B cell (primary cell): ENCODE data around the gene KCNC3. TPM values are rescaled to one million over a fixed set of nuclear protein-coding genes. Genes with fewer than 3 reads are reported as not detected.

Experiments
- ATAC-seq: fragments of 200-7000 bp; cut with Tn5 transposase; one replicate; pipeline ENCODE4 v1.10.0; 2021; ENCODE audit warnings: low read depth, mild to moderate bottlenecking, moderate number of reproducible peaks, moderate library complexity
- CTCF ChIA-PET: fragments of 350-600 bp; sonication (Branson Sonifier 250); formaldehyde crosslinking; loops from one replicate; lab custom pipeline; 2021; ENCODE audit warnings: antibody characterized with exemption, inconsistent platforms; lab: Charles Lee
- POLR2A ChIA-PET: fragments of 350-600 bp; sonication (Branson Sonifier 250); formaldehyde crosslinking; loops from one replicate; lab custom pipeline; 2021; ENCODE audit warnings: antibody characterized with exemption; lab: Charles Lee
- DNase-seq: peaks from one replicate; pipeline ENCODE4 v3.0.0; 2013
- H2AFZ ChIP-seq: 2 replicates; pipeline ENCODE4 v1.6.1; 2012; ENCODE audit warnings: mild to moderate bottlenecking, low read depth, low read length; ENCODE audit not compliant: insufficient read depth, poor library complexity, severe bottlenecking
- H3K27ac ChIP-seq, 2 donors: 1 replicate in 1 of 2; 2 replicates in 1 of 2; pipeline ENCODE4 v1.5.1; 2012 to 2013; ENCODE audit warnings: low read length in 2 of 2, mild to moderate bottlenecking in 2 of 2, moderate library complexity in 1 of 2
- H3K27me3 ChIP-seq, 4 experiments: fragments of 200-600 bp in 1 of 4; sonication (generic) in 1 of 4; replicated peaks in 1 of 4; 1 replicate in 2 of 4; 2 replicates in 2 of 4; pipeline versions ENCODE4 v1.6.1 to v1.7.0; 2013 to 2016; ENCODE audit warnings: low read length in 3 of 4, mild to moderate bottlenecking in 2 of 4, mixed read lengths in 1 of 4, moderate library complexity in 1 of 4; ENCODE audit not compliant: insufficient read depth in 4 of 4, control insufficient read depth in 3 of 4; ENCODE audit errors: control extremely low read depth in 1 of 4
- H3K36me3 ChIP-seq, 2 experiments: replicated peaks in 1 of 2; 1 replicate in 1 of 2; 2 replicates in 1 of 2; pipeline versions ENCODE4 v1.6.1 to v1.7.1; 2013; ENCODE audit warnings: low read length in 1 of 2; ENCODE audit not compliant: insufficient read depth in 2 of 2, control insufficient read depth in 1 of 2; ENCODE audit errors: control extremely low read depth in 1 of 2, extremely low read depth in 1 of 2
- H3K4me1 ChIP-seq, 2 donors: fragments of 200-600 bp in 1 of 2; sonication (generic) in 1 of 2; 1 replicate in 1 of 2; 2 replicates in 1 of 2; pipeline versions ENCODE4 v1.5.1 to v1.6.1; 2013 to 2017; ENCODE audit warnings: low read length in 2 of 2; ENCODE audit not compliant: control insufficient read depth in 2 of 2, insufficient read depth in 2 of 2
- H3K4me2 ChIP-seq: replicated peaks from 2 replicates; pipeline ENCODE3; 2012; ENCODE audit warnings: mild to moderate bottlenecking, low read depth, low read length; ENCODE audit not compliant: poor library complexity, severe bottlenecking
- H3K4me3 ChIP-seq, 5 experiments: fragments of 200-600 bp in 1 of 5; sonication (generic) in 1 of 5; 1 replicate in 3 of 5; 2 replicates in 2 of 5; pipeline versions ENCODE4 v1.5.1 to v1.7.0; 2011 to 2016; ENCODE audit warnings: low read length in 4 of 5, mild to moderate bottlenecking in 4 of 5, low read depth in 2 of 5, control low read depth in 1 of 5, moderate library complexity in 1 of 5; ENCODE audit not compliant: insufficient read depth in 1 of 5; ENCODE audit errors: control extremely low read depth in 1 of 5, extremely low read depth in 1 of 5
- H3K79me2 ChIP-seq: fragments of 200-600 bp; sonication (generic); one replicate; pipeline ENCODE4 v1.6.0; 2016; ENCODE audit warnings: low read length; ENCODE audit not compliant: control insufficient read depth, insufficient read depth
- H3K9ac ChIP-seq: fragments of 200-600 bp; sonication (generic); 2 replicates; pipeline ENCODE4 v1.6.1; 2017; ENCODE audit warnings: mild to moderate bottlenecking, low read length, moderate library complexity
- H3K9me3 ChIP-seq, 3 donors: one replicate each; pipeline versions ENCODE4 v1.6.1 to v1.7.1; 2013; ENCODE audit warnings: low read length in 2 of 3; ENCODE audit not compliant: control insufficient read depth in 2 of 3, insufficient read depth in 1 of 3; ENCODE audit errors: control extremely low read depth in 1 of 3
- H4K20me1 ChIP-seq: 2 replicates; pipeline ENCODE4 v1.6.0; 2012; ENCODE audit warnings: mild to moderate bottlenecking, low read length; ENCODE audit not compliant: insufficient read depth, control insufficient read depth, poor library complexity, severe bottlenecking
- H3K27ac Mint-ChIP-seq: one replicate; pipeline ENCODE4 v1.8.0; 2021; ENCODE audit warnings: mixed read lengths
- H3K27me3 Mint-ChIP-seq: one replicate; pipeline ENCODE4 v1.8.0; 2021; ENCODE audit warnings: mixed read lengths
- H3K4me1 Mint-ChIP-seq: one replicate; pipeline ENCODE4 v1.8.0; 2021; ENCODE audit warnings: mixed read lengths
- H3K4me3 Mint-ChIP-seq: one replicate; pipeline ENCODE4 v1.8.0; 2021; ENCODE audit warnings: mixed read lengths
- H3K9me3 Mint-ChIP-seq: one replicate; pipeline ENCODE4 v1.8.0; 2022; ENCODE audit warnings: mixed read lengths; ENCODE audit not compliant: insufficient read depth
- EZH2 ChIP-seq: IDR thresholded peaks from 2 replicates; pipeline ENCODE4 v1.6.1; 2012; ENCODE audit warnings: borderline replicate concordance, low read depth, mild to moderate bottlenecking, moderate library complexity, low read length; ENCODE audit not compliant: insufficient read depth, poor library complexity, severe bottlenecking
- WGBS: methylation state at CpG from one replicate; pipeline ENCODE4 v1.1.5; 2013; ENCODE audit warnings: missing lambda C conversion rate; ENCODE audit not compliant: insufficient coverage; 5-methylcytosine and 5-hydroxymethylcytosine counted together
- intact Hi-C: fragments of 100-400 bp; cut with micrococcal nuclease; formaldehyde crosslinking; loops from one replicate; pipeline ENCODE4 v1.10.0; 2022
- polyA plus RNA-seq: library from polyadenylated mRNA; depleted of rRNA; stranded (reverse); fragments of >200 nt; gene quantifications from 2 replicates; pipeline ENCODE4 v1.2.3, GENCODE V29; 2012
- total RNA-seq, 2 donors: library from RNA; stranded (reverse); fragments of 120-200 nt in 1 of 2; gene quantifications; 1 replicate in 1 of 2; 2 replicates in 1 of 2; pipeline versions ENCODE4 v1.2.3 to v1.2.4, GENCODE V29; 2013 to 2022
- TF ChIP-seq, protein P1 (sequence below): fragments of 200-600 bp; IDR thresholded peaks from one replicate; pipeline ENCODE4 v1.8.0; 2022; ENCODE audit warnings: antibody characterized with exemption, mild to moderate bottlenecking

Gene KCNC3
- total and polyA plus RNA-seq, 2 donors (not counting 1 experiment from before 2014, with no cell fraction given), result 12.3 to 23.0 TPM

DNA sequence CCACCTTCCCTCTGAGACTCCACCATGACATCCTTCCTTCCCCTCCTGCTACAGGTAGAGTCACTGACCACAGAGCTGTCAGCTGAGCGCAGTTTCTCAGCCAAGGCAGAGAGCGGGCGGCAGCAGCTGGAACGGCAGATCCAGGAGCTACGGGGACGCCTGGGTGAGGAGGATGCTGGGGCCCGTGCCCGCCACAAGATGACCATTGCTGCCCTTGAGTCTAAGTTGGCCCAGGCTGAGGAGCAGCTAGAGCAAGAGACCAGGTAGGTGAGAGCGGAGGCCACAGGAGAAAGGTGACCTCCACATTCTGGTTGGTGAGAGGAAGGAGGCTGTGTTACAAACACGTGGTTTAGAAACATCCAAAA lies 27.6 kb downstream of the KCNC3 start:
- ChIA-PET CTCF (no interaction called here), POLR2A (interaction anchor here (0.6 kb wide), 1 partner anchor 681 kb away, joined by 5 read pairs; no protein-coding TSS in a partner anchor)
- no peak overlapping the region for H3K9ac ChIP-seq
- Mint-ChIP-seq H3K9me3 (no peaks in the 10 kb centered on the region), H3K4me1 (no peaks in the 10 kb centered on the region), H3K27me3 (peaks cover 32% of the 10 kb centered on the region), H3K4me3 (no peak overlapping the region), H3K27ac (no peak overlapping the region)
- H2AFZ ChIP-seq, result no peak overlapping the region
- peaks cover 0 to 5% (median 0%) of the 10 kb centered on the region in 3 donors for H3K9me3 ChIP-seq
- DNase-seq (no peak), ATAC-seq (no peak)
- no peak overlapping the region for H3K4me3 ChIP-seq
- H3K36me3 ChIP-seq, result no peaks in the 10 kb centered on the region
- H3K27me3 ChIP-seq, result peaks cover 0 to 8% (median 1%) of the 10 kb centered on the region in 4 experiments
- H4K20me1 ChIP-seq, result no peaks in the 10 kb centered on the region
- WGBS, result 91% methylated on average over 8 of the region's 10 CpGs
- TF ChIP-seq, protein P1, sequence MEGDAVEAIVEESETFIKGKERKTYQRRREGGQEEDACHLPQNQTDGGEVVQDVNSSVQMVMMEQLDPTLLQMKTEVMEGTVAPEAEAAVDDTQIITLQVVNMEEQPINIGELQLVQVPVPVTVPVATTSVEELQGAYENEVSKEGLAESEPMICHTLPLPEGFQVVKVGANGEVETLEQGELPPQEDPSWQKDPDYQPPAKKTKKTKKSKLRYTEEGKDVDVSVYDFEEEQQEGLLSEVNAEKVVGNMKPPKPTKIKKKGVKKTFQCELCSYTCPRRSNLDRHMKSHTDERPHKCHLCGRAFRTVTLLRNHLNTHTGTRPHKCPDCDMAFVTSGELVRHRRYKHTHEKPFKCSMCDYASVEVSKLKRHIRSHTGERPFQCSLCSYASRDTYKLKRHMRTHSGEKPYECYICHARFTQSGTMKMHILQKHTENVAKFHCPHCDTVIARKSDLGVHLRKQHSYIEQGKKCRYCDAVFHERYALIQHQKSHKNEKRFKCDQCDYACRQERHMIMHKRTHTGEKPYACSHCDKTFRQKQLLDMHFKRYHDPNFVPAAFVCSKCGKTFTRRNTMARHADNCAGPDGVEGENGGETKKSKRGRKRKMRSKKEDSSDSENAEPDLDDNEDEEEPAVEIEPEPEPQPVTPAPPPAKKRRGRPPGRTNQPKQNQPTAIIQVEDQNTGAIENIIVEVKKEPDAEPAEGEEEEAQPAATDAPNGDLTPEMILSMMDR, result no peak
- no peak for TF ChIP-seq EZH2
- no peak overlapping the region for H3K27ac ChIP-seq
- intact Hi-C loops, result no loop called here
- H3K79me2 ChIP-seq, result no peaks in the 10 kb centered on the region
- H3K4me2 ChIP-seq, result no peak overlapping the region
- H3K4me1 ChIP-seq, result no peaks in the 10 kb centered on the region

GRCh38 chr19:50300814-50301606 lies 28.2 kb downstream of the KCNC3 start:
- Mint-ChIP-seq H3K27ac (no peak overlapping the region), H3K9me3 (no peaks in the 10 kb centered on the region), H3K27me3 (peaks cover 32% of the 10 kb centered on the region), H3K4me1 (no peaks in the 10 kb centered on the region), H3K4me3 (no peak overlapping the region)
- Histone ChIP-seq H3K79me2 (no peaks in the 10 kb centered on the region), H3K4me2 (no peak overlapping the region), H3K4me1 (no peaks in the 10 kb centered on the region), H2AFZ (no peak overlapping the region), H3K27ac (no peak overlapping the region), H3K9me3 (peaks cover 0 to 5% (median 0%) of the 10 kb centered on the region in 3 donors), H3K4me3 (no peak overlapping the region), H3K36me3 (no peaks in the 10 kb centered on the region), H3K27me3 (peaks cover 0 to 8% (median 1%) of the 10 kb centered on the region in 4 experiments), H3K9ac (no peak overlapping the region), H4K20me1 (no peaks in the 10 kb centered on the region)
- TF ChIP-seq, protein P1, result no peak
- no peak for TF ChIP-seq EZH2
- DNase-seq, result no peak
- ChIA-PET CTCF (no interaction called here), POLR2A (no interaction called here)
- no peak for ATAC-seq
- intact Hi-C loops, result no loop called here
- 50% methylated on average over 5 of the region's 10 CpGs for WGBS
